MM.1S (cell line): Measurements from ENCODE around the gene PWWP2B.

ENCODE experiments used
- CTCF ChIP-seq: fragments of 300-600 bp; sonication (generic); IDR thresholded peaks from 2 replicates; pipeline ENCODE4 v1.5.1; 2016; ENCODE audit warnings: antibody characterized with exemption, low read length, mixed read lengths
- EZH2 ChIP-seq: fragments of 300-600 bp; sonication (generic); optimal IDR thresholded peaks from 2 replicates; pipeline ENCODE3; 2017; ENCODE audit warnings: low read depth, mild to moderate bottlenecking, antibody characterized with exemption, low read length, mixed read lengths
- EZH2phosphoT487 ChIP-seq: fragments of 300-600 bp; sonication (generic); IDR thresholded peaks from 2 replicates; pipeline ENCODE4 v1.6.1; 2018; ENCODE audit warnings: antibody characterized with exemption, low read length

DNA sequence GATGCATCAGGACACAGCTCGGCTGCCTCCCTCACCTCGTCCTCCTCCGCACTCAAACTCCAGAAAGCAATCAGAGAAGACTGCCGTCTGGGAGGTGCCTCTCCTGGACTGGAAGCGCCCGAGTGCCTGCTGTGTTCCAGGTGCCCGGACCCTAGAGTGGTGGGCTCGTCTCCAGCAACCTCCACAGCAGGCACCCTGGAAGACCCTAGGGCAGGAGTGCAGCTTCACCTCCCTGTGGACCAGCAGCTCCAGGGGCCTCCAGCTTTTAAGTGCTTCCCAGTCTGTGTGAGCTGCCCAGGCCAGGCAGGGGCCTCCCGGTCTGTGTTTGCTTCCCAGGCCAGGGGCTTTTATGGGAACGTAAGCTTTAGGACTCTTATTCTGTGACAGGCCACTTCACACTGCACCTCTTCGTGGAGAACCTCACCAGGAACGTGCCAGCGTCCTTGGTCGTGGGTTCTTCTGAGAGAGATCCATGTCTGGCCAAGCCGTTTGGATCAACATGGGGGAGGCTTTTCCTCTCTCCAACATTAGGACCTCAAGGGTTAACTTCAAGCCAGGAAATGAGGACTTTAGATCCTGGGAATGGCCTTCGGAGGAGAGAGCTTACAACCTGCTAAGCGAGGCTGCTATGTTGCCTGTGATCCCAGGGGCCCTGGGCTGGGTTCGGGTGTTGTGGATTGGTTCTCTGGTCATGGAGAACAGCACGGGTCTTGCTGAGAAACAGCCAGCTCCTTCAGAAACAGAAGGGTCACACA is 5.9 kb upstream of the PWWP2B start:
- no peak for TF ChIP-seq EZH2
- TF ChIP-seq CTCF, result no peak
- TF ChIP-seq EZH2phosphoT487, result no peak
